Adrenal gland (tissue), 12 donors: ENCODE results near the gene SLC1A2. TPM values are rescaled to one million over a fixed set of nuclear protein-coding genes. Genes with fewer than 3 reads are reported as not detected.

Source experiments
- DNase-seq, 7 donors: peaks; one replicate each; pipeline ENCODE4 v3.0.0-alpha.2; 2019 to 2020
- H3K27ac ChIP-seq, 5 donors: fragments of 200-600 bp; sonication (generic) in 4 of 5; 1 replicate in 3 of 5; 2 replicates in 2 of 5; pipeline versions ENCODE4 v1.5.1 to v1.8.0; 2016 to 2020; ENCODE audit warnings: mild to moderate bottlenecking in 1 of 5
- H3K27me3 ChIP-seq: fragments of 200-600 bp; 2 replicates; pipeline ENCODE4 v1.8.0; 2021
- H3K36me3 ChIP-seq, 2 donors: fragments of 200-600 bp; replicated peaks in 1 of 2; 1 replicate in 1 of 2; 2 replicates in 1 of 2; pipeline versions ENCODE4 v1.5.1 to v1.8.0; 2018 to 2022
- H3K4me1 ChIP-seq, 2 donors: fragments of 200-600 bp; replicated peaks in 1 of 2; 1 replicate in 1 of 2; 2 replicates in 1 of 2; pipeline versions ENCODE4 v1.5.1 to v1.8.0; 2018 to 2021
- H3K4me3 ChIP-seq, 4 donors: fragments of 200-600 bp; sonication (generic) in 3 of 4; one replicate each; pipeline ENCODE4 v1.5.1; 2016 to 2018
- H3K9me3 ChIP-seq, 3 donors: fragments of 200-600 bp; sonication (generic) in 1 of 3; replicated peaks in 1 of 3; 1 replicate in 2 of 3; 2 replicates in 1 of 3; pipeline versions ENCODE4 v1.5.1 to v1.8.0; 2016 to 2021
- CTCF ChIP-seq, 6 experiments: fragments of 450-650 bp in 4 of 6; fragments of 200-600 bp in 2 of 6; sonication (generic) in 1 of 6; IDR thresholded peaks; 1 replicate in 5 of 6; 2 replicates in 1 of 6; pipeline versions ENCODE4 v1.5.1 to v1.8.0; 2016 to 2021; ENCODE audit warnings: antibody characterized with exemption in 6 of 6, mild to moderate bottlenecking in 2 of 6, moderate library complexity in 1 of 6
- POLR2A ChIP-seq, 2 donors: fragments of 450-650 bp; IDR thresholded peaks; one replicate each; pipeline ENCODE4 v1.6.1; 2017; ENCODE audit warnings: antibody characterized with exemption in 2 of 2, mild to moderate bottlenecking in 2 of 2, moderate library complexity in 1 of 2
- WGBS, 4 donors: extraction: QIAGEN DNeasy Blood & Tissue Kit in 2 of 4; methylation state at CpG; one replicate each; pipeline versions ENCODE4 v1.1.5 to v1.1.7; 2013 to 2017; 5-methylcytosine and 5-hydroxymethylcytosine counted together
- intact Hi-C, 2 donors: fragments of 100-400 bp; cut with DNase I; formaldehyde crosslinking; loops; one replicate each; pipeline versions ENCODE4 v1.14.1 to v1.15.0; 2022 to 2023
- polyA plus RNA-seq, 3 donors: library from polyadenylated mRNA; stranded (reverse); fragments of 200-250 nt in 2 of 3; fragments of 350-450 nt in 1 of 3; fragmentation: Illumina TruSeq in 1 of 3; extraction: RNeasy Lipid Tissue Mini Kit (QIAGEN cat#74804) in 1 of 3; gene quantifications; one replicate each; pipeline ENCODE4 v1.2.3, GENCODE V29; 2013 to 2014
- total RNA-seq, 9 donors: library from RNA; depleted of rRNA in 4 of 9; stranded (reverse); fragments of >200 nt in 4 of 9; fragments of 120-200 nt in 1 of 9; fragmentation: NEBNext Ultra II Directional in 1 of 9; extraction: Animal tissue kit (Norgen Biotek cat#: 25700) in 1 of 9; gene quantifications; one replicate each; pipeline versions ENCODE4 v1.1.0 to v1.2.4, GENCODE V29; 2013 to 2023
- donor health status: healthy with polysubstance abuse.
- donor health status: Bipolar disorder and iron deficiency.
- donor health status: DM: yes; HTN: yes; CAD: no.
- donor health status: DM: no; HTN: no; CAD: no.
- donor health status: DM: no; HTN: no; CAD: no.
- donor health status: DM: yes; HTN: yes; CAD: no.

SLC1A2 gene
- total and polyA plus RNA-seq, 12 donors, result 1.4 to 517 (median 8.7) TPM

- H3K36me3 ChIP-seq, result no peaks in the 10 kb centered on the region
- TF ChIP-seq CTCF (IDR thresholded peaks at IDR 0.05), result no peak
- intact Hi-C loops, result no loop called here
- 79 to 91% (median 87%) methylated on average over 5 of the region's 5 CpGs for WGBS, 4 donors
- peaks cover 4 to 8% of the 10 kb centered on the region in 2 donors for H3K4me1 ChIP-seq
- no peaks in the 10 kb centered on the region for H3K27me3 ChIP-seq
- no peak overlapping the region for H3K4me3 ChIP-seq
- H3K27ac ChIP-seq, result peak overlapping the region in 1 of 5 donors; percentile 7
- no peaks in the 10 kb centered on the region for H3K9me3 ChIP-seq
- DNase-seq, result no peak
Observed at GRCh38 chr11:35281169-35281688, 138.1 kb downstream of the SLC1A2 start.

- WGBS, 4 donors, result 95 to 99% (median 96%) methylated on average over 7 of the region's 7 CpGs
- H3K4me1 ChIP-seq, result peaks cover 9 to 13% of the 10 kb centered on the region in 2 donors
- H3K9me3 ChIP-seq, result no peaks in the 10 kb centered on the region
- intact Hi-C loops, result no loop called here
- H3K27me3 ChIP-seq, result no peaks in the 10 kb centered on the region
- DNase-seq, result no peak
- H3K4me3 ChIP-seq, result no peak overlapping the region
- peak overlapping the region in 1 of 5 donors; percentile 7 for H3K27ac ChIP-seq
- TF ChIP-seq POLR2A (IDR thresholded peaks at IDR 0.05), result no peak
- TF ChIP-seq CTCF (IDR thresholded peaks at IDR 0.05), result no peak
- H3K36me3 ChIP-seq, result no peaks in the 10 kb centered on the region
Observed at GRCh38 chr11:35280727-35281126, 138.6 kb downstream of the SLC1A2 start.

GRCh38 chr11:35277827-35278226 lies 141.5 kb downstream of the SLC1A2 start:
- H3K4me3 ChIP-seq, result no peak overlapping the region
- TF ChIP-seq CTCF (IDR thresholded peaks at IDR 0.05) (no peak), POLR2A (IDR thresholded peaks at IDR 0.05) (no peak)
- no peak for DNase-seq
- H3K27me3 ChIP-seq, result no peaks in the 10 kb centered on the region
- peaks cover 17 to 24% of the 10 kb centered on the region in 2 donors for H3K4me1 ChIP-seq
- WGBS, 4 donors, result 95 to 100% (median 97%) methylated on average over 2 of the region's 2 CpGs
- intact Hi-C loops, result no loop called here
- no peaks in the 10 kb centered on the region for H3K9me3 ChIP-seq
- H3K36me3 ChIP-seq, result no peaks in the 10 kb centered on the region
- H3K27ac ChIP-seq, result no peak overlapping the region

- 63 to 77% (median 72%) methylated on average over 2 of the region's 2 CpGs for WGBS, 4 donors
- DNase-seq, result peak; percentile 71 to 88 (median 82)
- Histone ChIP-seq H3K36me3 (no peaks in the 10 kb centered on the region), H3K4me3 (no peak overlapping the region), H3K9me3 (no peaks in the 10 kb centered on the region), H3K27me3 (no peaks in the 10 kb centered on the region), H3K4me1 (peaks cover 17 to 24% of the 10 kb centered on the region in 2 donors), H3K27ac (peak overlapping the region in 4 of 5 donors; percentile 63 to 88 (median 76))
- TF ChIP-seq POLR2A (IDR thresholded peaks at IDR 0.05) (peak in 1 of 2 donors; percentile 75), CTCF (IDR thresholded peaks at IDR 0.05) (no peak)
- intact Hi-C loops, result no loop called here
Observed at GRCh38 chr11:35276396-35277145, 142.8 kb downstream of the SLC1A2 start.
